BLaER1 treated with 17β-estradiol and CSF1 and Interleukin-3, amounts not matched to agents 10 nM and 100 nM (cell line): ENCODE data around the gene WDR64.
"Not testable (repeated sequence)": the region's sequence is repeated elsewhere in the genome, so short reads cannot be mapped to it uniquely, and the experiment has no call there.

ENCODE experiments used
- H3K27ac ChIP-seq, 11 experiments: shearing (Covaris generic); formaldehyde crosslinking; 2 replicates each; pipeline ENCODE4 v1.8.1; 2022
- H3K27me3 ChIP-seq, 11 experiments: shearing (Covaris generic); formaldehyde crosslinking; 2 replicates each; pipeline ENCODE4 v1.8.1; 2022
- H3K36me3 ChIP-seq, 11 experiments: shearing (Covaris generic); formaldehyde crosslinking; 2 replicates each; pipeline ENCODE4 v1.8.1; 2022
- H3K4me1 ChIP-seq, 10 experiments: shearing (Covaris generic); formaldehyde crosslinking; 2 replicates each; pipeline ENCODE4 v1.8.1; 2022
- H3K4me2 ChIP-seq, 11 experiments: shearing (Covaris generic); formaldehyde crosslinking; 2 replicates each; pipeline ENCODE4 v1.8.1; 2022
- H3K4me3 ChIP-seq, 10 experiments: shearing (Covaris generic); formaldehyde crosslinking; 2 replicates each; pipeline ENCODE4 v1.8.1; 2022
- H3K9ac ChIP-seq, 11 experiments: shearing (Covaris generic); formaldehyde crosslinking; 2 replicates each; pipeline ENCODE4 v1.8.1; 2022
- H3K9me3 ChIP-seq, 11 experiments: shearing (Covaris generic); formaldehyde crosslinking; replicated peaks in 1 of 11; 2 replicates each; pipeline ENCODE4 v1.8.1; 2022
- H4K20me1 ChIP-seq, 11 experiments: shearing (Covaris generic); formaldehyde crosslinking; 2 replicates each; pipeline ENCODE4 v1.8.1; 2022
- Cebpa-rat ChIP-seq, 11 experiments: shearing (Covaris generic); IDR thresholded peaks; 2 replicates each; pipeline ENCODE4 v1.8.1; 2022

The WDR64 gene

GRCh38 chr1:241654019-241654418 is 1.9 kb downstream of the WDR64 start:
- no peaks in the 10 kb centered on the region for H3K4me1 ChIP-seq
- H3K4me2 ChIP-seq = no peak overlapping the region

GRCh38 chr1:241654641-241655040 is 2.6 kb downstream of the WDR64 start:
- Histone ChIP-seq H3K9me3 (0 out of 22 replicates have a peak, but pooled peaks cover 0 to 4% (median 0%) of the 10 kb centered on the region in 11 experiments), H3K36me3 (no peaks in the 10 kb centered on the region), H3K9ac (no peak overlapping the region), H3K4me1 (no peaks in the 10 kb centered on the region), H3K27me3 (no peaks in the 10 kb centered on the region), H3K4me3 (no peak overlapping the region), H3K27ac (no peak overlapping the region), H4K20me1 (no peaks in the 10 kb centered on the region), H3K4me2 (no peak overlapping the region)
- no peak for TF ChIP-seq Cebpa-rat (IDR thresholded peaks at IDR 0.05)

More at GRCh38 chr1:241654019-241654418, 1.9 kb downstream of the WDR64 start:
- Histone ChIP-seq H3K4me3 (no peak overlapping the region), H3K27ac (no peak overlapping the region), H3K9me3 (0 out of 22 replicates have a peak, but pooled peaks cover 0 to 2% (median 0%) of the 10 kb centered on the region in 11 experiments), H3K9ac (no peak overlapping the region), H3K27me3 (no peaks in the 10 kb centered on the region), H4K20me1 (no peaks in the 10 kb centered on the region), H3K36me3 (no peaks in the 10 kb centered on the region)
- no peak for TF ChIP-seq Cebpa-rat (IDR thresholded peaks at IDR 0.05)

- TF ChIP-seq Cebpa-rat (IDR thresholded peaks at IDR 0.05) = no peak
- Histone ChIP-seq H3K9me3 (0 out of 22 replicates have a peak, but pooled peaks cover 0 to 4% (median 0%) of the 10 kb centered on the region in 11 experiments), H3K4me1 (no peaks in the 10 kb centered on the region), H3K9ac (no peak overlapping the region), H3K27me3 (no peaks in the 10 kb centered on the region), H3K4me3 (no peak overlapping the region), H3K36me3 (no peaks in the 10 kb centered on the region), H3K4me2 (no peak overlapping the region), H4K20me1 (no peaks in the 10 kb centered on the region), H3K27ac (no peak overlapping the region)
Observed at GRCh38 chr1:241658081-241658793, 6.2 kb downstream of the WDR64 start.

GRCh38 chr1:241659016-241659415 is 6.9 kb downstream of the WDR64 start:
- not testable (repeated sequence) for H3K27ac ChIP-seq, H3K36me3 ChIP-seq, H3K27me3 ChIP-seq, H3K4me2 ChIP-seq, H3K4me1 ChIP-seq, H3K9ac ChIP-seq, H4K20me1 ChIP-seq, H3K9me3 ChIP-seq, H3K4me3 ChIP-seq

- Histone ChIP-seq H3K4me3 (no peak overlapping the region), H3K4me1 (no peaks in the 10 kb centered on the region), H4K20me1 (no peaks in the 10 kb centered on the region), H3K9me3 (0 out of 22 replicates have a peak, but pooled peaks cover 0 to 4% (median 0%) of the 10 kb centered on the region in 11 experiments), H3K9ac (no peak overlapping the region), H3K27me3 (no peaks in the 10 kb centered on the region), H3K27ac (no peak overlapping the region), H3K4me2 (no peak overlapping the region), H3K36me3 (no peaks in the 10 kb centered on the region)
- no peak for TF ChIP-seq Cebpa-rat (IDR thresholded peaks at IDR 0.05)
Observed at GRCh38 chr1:241660424-241660972, 8.4 kb downstream of the WDR64 start.

GRCh38 chr1:241666419-241666818 is 14.3 kb downstream of the WDR64 start:
- no peaks in the 10 kb centered on the region for H3K36me3 ChIP-seq
- no peaks in the 10 kb centered on the region for H3K4me1 ChIP-seq
- no peak for TF ChIP-seq Cebpa-rat (IDR thresholded peaks at IDR 0.05)
- H3K4me2 ChIP-seq = no peak overlapping the region
- H3K9ac ChIP-seq = no peak overlapping the region
- H3K9me3 ChIP-seq = no peaks in the 10 kb centered on the region
- H3K27ac ChIP-seq = no peak overlapping the region
- no peaks in the 10 kb centered on the region for H4K20me1 ChIP-seq
- H3K4me3 ChIP-seq = no peak overlapping the region
- no peaks in the 10 kb centered on the region for H3K27me3 ChIP-seq

- no peak for TF ChIP-seq Cebpa-rat (IDR thresholded peaks at IDR 0.05)
Observed at GRCh38 chr1:241672301-241672700, 20.2 kb downstream of the WDR64 start.

GRCh38 chr1:241674805-241675384 is 22.8 kb downstream of the WDR64 start:
- Histone ChIP-seq H3K36me3 (no peaks in the 10 kb centered on the region), H3K27ac (no peak overlapping the region), H3K4me1 (peaks cover 0 to 4% (median 0%) of the 10 kb centered on the region in 10 experiments; a peak in 3 of 20 replicates), H3K4me3 (no peak overlapping the region), H4K20me1 (no peaks in the 10 kb centered on the region), H3K27me3 (no peaks in the 10 kb centered on the region), H3K4me2 (no peak overlapping the region), H3K9ac (no peak overlapping the region), H3K9me3 (no peaks in the 10 kb centered on the region)
- no peak for TF ChIP-seq Cebpa-rat (IDR thresholded peaks at IDR 0.05)

More at GRCh38 chr1:241672301-241672700, 20.2 kb downstream of the WDR64 start:
- Histone ChIP-seq H3K4me2 (no peak overlapping the region), H3K9me3 (no peaks in the 10 kb centered on the region), H3K4me3 (no peak overlapping the region), H3K9ac (no peak overlapping the region), H3K27ac (no peak overlapping the region), H3K4me1 (peaks cover 0 to 3% (median 0%) of the 10 kb centered on the region in 10 experiments; a peak in 2 of 20 replicates), H4K20me1 (no peaks in the 10 kb centered on the region), H3K36me3 (no peaks in the 10 kb centered on the region), H3K27me3 (no peaks in the 10 kb centered on the region)

- TF ChIP-seq Cebpa-rat (IDR thresholded peaks at IDR 0.05) = no peak
- Histone ChIP-seq H3K27ac (no peak overlapping the region), H4K20me1 (no peaks in the 10 kb centered on the region)
Observed at GRCh38 chr1:241675983-241676382, 23.9 kb downstream of the WDR64 start.

More at GRCh38 chr1:241675983-241676382, 23.9 kb downstream of the WDR64 start:
- no peak overlapping the region for H3K9ac ChIP-seq
- no peaks in the 10 kb centered on the region for H3K27me3 ChIP-seq
- no peaks in the 10 kb centered on the region for H3K36me3 ChIP-seq
- no peak overlapping the region for H3K4me3 ChIP-seq
- H3K9me3 ChIP-seq = no peaks in the 10 kb centered on the region
- no peak overlapping the region for H3K4me2 ChIP-seq
- H3K4me1 ChIP-seq = peaks cover 0 to 5% (median 0%) of the 10 kb centered on the region in 10 experiments; a peak in 3 of 20 replicates
